ENCODE measurements around the gene RPL5.
"Not testable (repeated sequence)": the region's sequence is repeated elsewhere in the genome, so short reads cannot be mapped to it uniquely, and the experiment has no call there.

Gene RPL5

DNA sequence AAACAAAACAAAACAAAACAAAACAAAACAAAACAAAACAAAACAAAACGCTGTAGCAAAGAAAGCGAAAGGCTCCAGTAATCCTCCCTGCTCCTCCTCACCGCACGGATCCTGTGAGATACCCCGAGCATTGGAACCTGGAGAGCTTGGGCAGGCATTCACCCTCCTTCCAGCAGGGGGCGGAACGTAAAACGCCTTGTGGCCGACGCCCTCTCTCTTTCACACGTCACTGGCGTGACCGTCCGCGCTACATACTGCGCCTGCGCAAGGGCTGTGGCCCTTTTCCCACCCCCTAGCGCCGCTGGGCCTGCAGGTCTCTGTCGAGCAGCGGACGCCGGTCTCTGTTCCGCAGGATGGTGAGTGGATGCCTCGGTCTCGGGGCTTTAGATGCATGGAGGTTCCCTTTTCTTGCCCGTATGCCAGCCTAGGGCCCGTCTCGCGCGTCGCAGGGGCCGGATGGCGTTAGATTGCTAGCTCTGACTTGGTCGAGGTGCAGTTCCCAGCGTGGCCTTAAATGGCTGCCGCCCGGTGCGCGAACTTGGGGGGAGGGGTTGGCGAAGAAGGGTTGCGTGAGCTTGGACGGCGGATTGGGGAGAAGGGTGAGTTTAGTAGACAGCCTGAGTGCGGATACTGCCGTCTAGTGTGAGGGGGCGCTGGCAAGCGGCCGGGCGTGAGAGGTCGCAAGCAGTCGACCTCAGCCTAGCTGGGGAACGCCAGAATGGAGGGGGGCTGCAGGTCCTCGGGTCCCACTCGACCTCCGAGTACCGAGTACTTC, at the start of gene RPL5:
Gene RPL5 (plus strand): TSS at position 279 of the 775 bp plus-strand sequence. CDS start 75 bp downstream, at position 354.
- Histone ChIP-seq H3K4me1 (ENCODE audit: control insufficient read depth, insufficient read depth, low read length, unreplicated experiment) (peaks cover 37% of the 10 kb centered on the region), H3K79me2 (ENCODE audit: control insufficient read depth, insufficient read depth, low read length, unreplicated experiment) (peaks cover 52% of the 10 kb centered on the region)

DNA sequence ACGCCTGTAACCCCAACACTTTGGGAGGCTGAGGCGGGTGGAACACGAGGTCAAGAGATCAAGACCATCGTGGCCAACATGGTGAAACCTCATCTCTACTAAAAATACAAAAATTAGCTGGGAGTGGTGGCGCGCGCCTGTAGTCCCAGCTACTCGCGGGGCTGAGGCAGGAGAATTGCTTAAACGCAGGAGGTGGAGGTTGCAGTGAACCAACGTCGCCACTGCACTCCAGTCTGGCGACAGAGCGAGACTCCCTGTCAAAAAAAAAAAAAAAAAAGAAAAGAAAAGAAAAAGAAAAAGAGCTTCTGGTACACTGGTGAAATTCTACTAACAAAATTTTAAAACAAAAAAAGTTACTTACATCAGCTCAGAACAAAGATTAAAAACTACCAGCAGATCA, 48.3 kb upstream of the RPL5 start:
- H2AFZ ChIP-seq (ENCODE audit: low read length, unreplicated experiment); H3K27me3 ChIP-seq (ENCODE audit: insufficient read depth, low read length); H3K4me1 ChIP-seq (ENCODE audit: control insufficient read depth, insufficient read depth, low read length, unreplicated experiment); H3K36me3 ChIP-seq (ENCODE audit: insufficient read depth, low read length): not testable (repeated sequence)
- H3K4me3 ChIP-seq (ENCODE audit: low read depth, low read length) = peak overlapping the region; percentile 96
- H3K27ac ChIP-seq (ENCODE audit: low read depth, low read length) = peak overlapping the region; percentile 92
- H3K79me2 ChIP-seq (ENCODE audit: control insufficient read depth, insufficient read depth, low read length, unreplicated experiment) = peaks cover 45% of the 10 kb centered on the region

More for the DNA sequence above, at the start of gene RPL5:
- Histone ChIP-seq H3K27ac (ENCODE audit: low read depth, low read length) (peak within 1 kb of the TSS; percentile 62), H3K4me3 (ENCODE audit: low read depth, low read length) (peak within 1 kb of the TSS; percentile 99), H3K36me3 (ENCODE audit: insufficient read depth, low read length) (peaks cover 42% of the 10 kb centered on the region), H2AFZ (ENCODE audit: low read length, unreplicated experiment) (peak within 1 kb of the TSS; percentile 71), H3K27me3 (ENCODE audit: insufficient read depth, low read length) (no peaks in the 10 kb centered on the region)

DNA sequence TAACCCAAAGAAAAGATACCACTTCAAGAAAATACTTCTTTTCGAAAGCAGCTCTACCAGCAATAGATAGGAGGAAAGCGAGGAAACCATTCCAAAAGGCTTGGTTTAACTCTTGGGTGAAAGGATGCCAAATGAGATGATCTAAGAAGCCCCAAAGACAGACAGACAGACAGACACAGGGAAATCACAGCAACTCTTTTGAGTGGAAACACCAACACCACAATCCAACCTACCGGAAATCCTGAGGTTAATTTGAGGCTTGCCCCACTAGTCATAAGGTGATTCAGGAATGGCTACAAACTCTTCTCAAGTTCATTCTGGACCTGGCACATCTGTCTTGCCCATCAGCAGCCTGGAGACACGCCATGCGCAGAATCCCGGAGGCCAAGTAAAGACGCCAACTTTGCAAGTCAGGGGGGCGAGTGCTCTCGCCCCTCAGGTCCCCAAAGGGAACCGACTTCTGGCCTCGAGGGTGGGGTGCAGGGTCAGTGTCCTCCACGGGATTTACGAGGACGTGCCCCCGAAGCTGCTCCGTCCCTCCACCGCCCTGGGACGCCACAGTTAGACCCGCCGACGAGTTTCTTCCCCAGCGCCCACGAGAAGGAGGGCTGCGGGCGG, 47.7 kb upstream of the RPL5 start:
- Histone ChIP-seq H2AFZ (ENCODE audit: low read length, unreplicated experiment) (peak overlapping the region; percentile 78), H3K4me3 (ENCODE audit: low read depth, low read length) (peak overlapping the region; percentile 96), H3K27me3 (ENCODE audit: insufficient read depth, low read length) (no peaks in the 10 kb centered on the region), H3K79me2 (ENCODE audit: control insufficient read depth, insufficient read depth, low read length, unreplicated experiment) (peaks cover 40% of the 10 kb centered on the region), H3K27ac (ENCODE audit: low read depth, low read length) (peak overlapping the region; percentile 92), H3K36me3 (ENCODE audit: insufficient read depth, low read length) (no peaks in the 10 kb centered on the region), H3K4me1 (ENCODE audit: control insufficient read depth, insufficient read depth, low read length, unreplicated experiment) (peaks cover 6% of the 10 kb centered on the region)

DNA sequence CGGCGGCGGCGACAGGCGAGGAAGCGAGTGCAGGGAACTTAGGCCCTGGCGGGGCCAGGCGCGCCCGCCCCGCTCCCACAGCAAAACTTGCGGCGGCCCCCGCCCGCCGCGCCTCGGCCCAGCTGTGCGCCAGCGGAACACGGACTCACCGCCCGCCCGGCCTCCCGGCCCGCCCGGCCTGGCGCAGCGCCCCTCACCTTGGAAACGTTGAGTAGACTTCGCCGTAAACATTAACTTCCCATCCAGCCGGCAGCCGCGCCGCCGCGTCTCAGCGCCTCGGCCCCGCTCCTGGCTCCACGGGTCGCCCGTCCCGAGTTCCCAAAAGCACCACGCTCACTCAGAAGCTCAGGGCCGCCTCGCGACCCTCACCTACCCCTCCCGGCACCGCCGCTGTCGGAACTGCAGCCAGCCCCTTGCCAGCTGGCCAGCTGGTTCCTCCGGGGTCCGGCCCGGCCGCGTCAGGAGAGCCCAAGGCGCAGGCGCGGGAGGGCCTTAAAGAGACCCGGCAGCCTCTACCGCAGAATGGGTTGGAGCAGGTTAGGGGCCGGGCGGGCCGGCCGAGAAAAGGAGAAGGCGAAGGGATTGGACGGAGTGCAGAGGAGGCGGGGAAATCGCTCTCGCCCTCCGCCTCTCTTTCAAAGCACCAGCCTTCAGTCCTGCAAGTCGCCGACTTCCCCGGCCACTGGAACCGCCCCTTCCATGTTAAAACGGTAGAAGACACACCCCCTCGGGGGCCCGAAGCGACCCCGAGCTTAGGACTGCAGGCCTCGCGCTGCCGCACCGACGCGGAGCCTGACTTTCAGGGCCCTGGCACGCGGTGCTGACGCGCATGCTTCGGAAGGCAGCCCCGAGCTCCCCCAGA, 47.0 kb upstream of the RPL5 start, which contains the start of gene EVI5:
Gene EVI5 (minus strand): TSS at position 470 of the 862 bp plus-strand sequence. CDS start 48,562 bp downstream, outside the sequence.
- Histone ChIP-seq H3K79me2 (ENCODE audit: control insufficient read depth, insufficient read depth, low read length, unreplicated experiment) (peaks cover 34% of the 10 kb centered on the region), H3K4me3 (ENCODE audit: low read depth, low read length) (peak within 1 kb of the TSS; percentile 96), H3K27ac (ENCODE audit: low read depth, low read length) (peak within 1 kb of the TSS; percentile 92), H3K4me1 (ENCODE audit: control insufficient read depth, insufficient read depth, low read length, unreplicated experiment) (peaks cover 6% of the 10 kb centered on the region), H3K27me3 (ENCODE audit: insufficient read depth, low read length) (no peaks in the 10 kb centered on the region), H3K36me3 (ENCODE audit: insufficient read depth, low read length) (no peaks in the 10 kb centered on the region), H2AFZ (ENCODE audit: low read length, unreplicated experiment) (peak within 1 kb of the TSS; percentile 80)

DNA sequence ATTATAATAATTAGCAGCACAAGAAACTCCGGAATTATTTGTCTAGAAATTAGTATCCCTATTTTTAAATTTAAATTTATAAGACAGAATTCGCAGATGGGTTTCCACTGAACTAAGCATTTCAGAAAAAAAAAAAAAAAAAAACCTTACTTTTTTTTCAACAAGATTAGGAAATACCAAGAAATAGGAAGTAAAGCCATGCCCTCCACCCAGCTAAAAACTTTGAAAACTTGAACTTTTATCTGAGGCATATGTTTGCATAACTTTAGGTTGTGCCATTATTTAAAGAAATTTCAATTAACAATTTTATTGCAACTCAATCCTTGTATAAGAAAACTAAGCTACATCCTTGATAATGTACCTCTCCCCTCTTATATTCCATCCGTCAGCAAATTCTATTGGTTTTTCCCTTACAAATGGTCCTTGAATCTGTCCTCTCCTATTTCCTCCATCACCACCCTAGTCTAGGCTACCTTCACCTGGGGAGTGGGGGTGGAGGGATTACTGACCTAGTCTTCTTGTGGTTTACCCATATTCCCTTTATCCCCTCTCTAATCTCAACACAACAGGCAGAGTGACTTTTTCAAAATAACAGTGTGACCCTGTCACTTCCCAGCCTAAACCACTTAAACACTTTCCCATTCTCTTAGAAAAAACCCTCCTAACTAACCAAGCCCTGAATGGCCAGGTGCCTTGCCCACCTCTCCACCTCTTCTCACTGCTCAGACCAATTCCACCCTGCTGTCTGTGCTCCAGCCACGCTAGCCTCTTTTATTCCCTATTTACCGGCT, 45.5 kb upstream of the RPL5 start:
- Histone ChIP-seq H3K79me2 (ENCODE audit: control insufficient read depth, insufficient read depth, low read length, unreplicated experiment) (peaks cover 22% of the 10 kb centered on the region), H2AFZ (ENCODE audit: low read length, unreplicated experiment) (peak overlapping the region; percentile 0), H3K4me1 (ENCODE audit: control insufficient read depth, insufficient read depth, low read length, unreplicated experiment) (peaks cover 6% of the 10 kb centered on the region), H3K27me3 (ENCODE audit: insufficient read depth, low read length) (no peaks in the 10 kb centered on the region), H3K27ac (ENCODE audit: low read depth, low read length) (0 out of 2 replicates have a peak overlapping the region, but pooled peaks have one; percentile 92), H3K36me3 (ENCODE audit: insufficient read depth, low read length) (no peaks in the 10 kb centered on the region), H3K4me3 (ENCODE audit: low read depth, low read length) (peak overlapping the region; percentile 96)

DNA sequence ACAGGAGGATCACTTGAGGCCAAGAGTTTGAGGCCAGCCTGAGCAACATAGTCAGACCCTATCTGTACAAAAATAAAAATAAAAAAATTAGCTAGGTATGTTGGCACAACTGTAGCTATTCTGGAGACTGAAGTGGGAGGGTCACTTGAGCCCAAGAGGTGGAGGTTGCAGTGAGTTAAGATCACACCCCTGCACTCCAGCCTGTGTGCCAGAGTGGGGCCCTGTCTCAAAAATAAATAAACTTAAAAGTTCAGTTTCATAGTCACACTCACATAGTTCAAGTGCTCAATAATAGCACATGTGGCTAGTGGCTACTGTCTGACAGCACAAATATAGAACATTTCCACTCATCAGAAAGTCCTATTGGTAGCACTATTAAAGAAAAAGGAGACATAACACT, 41.8 kb upstream of the RPL5 start:
- Histone ChIP-seq H3K4me3 (ENCODE audit: low read depth, low read length) (no peak overlapping the region), H2AFZ (ENCODE audit: low read length, unreplicated experiment) (no peak overlapping the region), H3K79me2 (ENCODE audit: control insufficient read depth, insufficient read depth, low read length, unreplicated experiment) (no peaks in the 10 kb centered on the region), H3K27ac (ENCODE audit: low read depth, low read length) (no peak overlapping the region), H3K36me3 (ENCODE audit: insufficient read depth, low read length) (no peaks in the 10 kb centered on the region), H3K4me1 (ENCODE audit: control insufficient read depth, insufficient read depth, low read length, unreplicated experiment) (no peaks in the 10 kb centered on the region), H3K27me3 (ENCODE audit: insufficient read depth, low read length) (no peaks in the 10 kb centered on the region)

DNA sequence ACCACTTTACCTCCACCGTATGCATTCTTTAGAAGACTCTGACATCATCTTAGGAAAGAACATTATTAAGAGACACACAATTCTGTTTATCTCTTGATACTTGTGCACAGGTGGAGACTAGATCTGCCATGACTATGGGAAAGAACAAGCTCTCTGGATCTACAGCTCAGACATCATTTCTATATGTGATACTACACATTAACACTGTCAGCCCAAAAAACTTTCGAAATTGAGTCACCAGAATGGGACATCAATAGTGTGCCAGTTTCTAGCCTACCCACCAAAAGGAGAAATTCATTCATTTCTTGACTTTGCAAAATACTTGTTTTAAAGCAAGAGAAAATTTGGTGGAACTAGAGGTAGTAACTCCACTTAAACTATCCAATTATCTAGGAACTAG, 41.0 kb upstream of the RPL5 start:
- Histone ChIP-seq H3K4me1 (ENCODE audit: control insufficient read depth, insufficient read depth, low read length, unreplicated experiment) (no peaks in the 10 kb centered on the region), H2AFZ (ENCODE audit: low read length, unreplicated experiment) (no peak overlapping the region), H3K27me3 (ENCODE audit: insufficient read depth, low read length) (no peaks in the 10 kb centered on the region), H3K79me2 (ENCODE audit: control insufficient read depth, insufficient read depth, low read length, unreplicated experiment) (no peaks in the 10 kb centered on the region), H3K36me3 (ENCODE audit: insufficient read depth, low read length) (no peaks in the 10 kb centered on the region), H3K27ac (ENCODE audit: low read depth, low read length) (no peak overlapping the region), H3K4me3 (ENCODE audit: low read depth, low read length) (no peak overlapping the region)

DNA sequence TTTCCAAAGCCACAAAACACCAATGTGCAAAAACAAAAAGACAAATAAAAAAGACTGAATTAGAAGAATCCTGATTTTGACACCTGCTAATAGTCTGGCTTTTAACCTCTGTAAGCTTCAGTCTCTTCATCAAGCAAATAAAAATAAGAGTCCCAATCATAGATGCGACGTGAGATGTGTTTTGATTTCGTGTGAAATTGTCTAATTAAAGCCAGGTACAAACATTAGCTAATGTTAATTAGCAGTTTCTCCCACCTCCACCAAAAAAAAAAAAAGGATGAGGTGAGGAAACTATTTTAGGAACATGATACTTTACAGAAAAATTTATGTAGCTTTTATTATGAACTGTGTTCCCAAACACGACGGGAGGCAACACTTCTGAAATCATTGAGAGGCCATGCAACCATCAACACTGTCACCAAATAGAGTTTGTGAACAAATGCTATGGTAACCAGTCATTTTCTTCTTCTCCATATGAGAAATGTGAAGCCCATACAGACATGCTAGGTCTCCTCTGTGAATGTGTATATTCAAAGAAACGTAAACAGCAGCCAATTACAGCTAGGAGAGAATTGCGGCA, 40.3 kb upstream of the RPL5 start:
- no peak overlapping the region for H2AFZ ChIP-seq (ENCODE audit: low read length, unreplicated experiment)
- H3K27me3 ChIP-seq (ENCODE audit: insufficient read depth, low read length) = no peaks in the 10 kb centered on the region
- no peaks in the 10 kb centered on the region for H3K36me3 ChIP-seq (ENCODE audit: insufficient read depth, low read length)
- no peak overlapping the region for H3K4me3 ChIP-seq (ENCODE audit: low read depth, low read length)
- no peaks in the 10 kb centered on the region for H3K79me2 ChIP-seq (ENCODE audit: control insufficient read depth, insufficient read depth, low read length, unreplicated experiment)
- H3K27ac ChIP-seq (ENCODE audit: low read depth, low read length) = no peak overlapping the region
- no peaks in the 10 kb centered on the region for H3K4me1 ChIP-seq (ENCODE audit: control insufficient read depth, insufficient read depth, low read length, unreplicated experiment)

DNA sequence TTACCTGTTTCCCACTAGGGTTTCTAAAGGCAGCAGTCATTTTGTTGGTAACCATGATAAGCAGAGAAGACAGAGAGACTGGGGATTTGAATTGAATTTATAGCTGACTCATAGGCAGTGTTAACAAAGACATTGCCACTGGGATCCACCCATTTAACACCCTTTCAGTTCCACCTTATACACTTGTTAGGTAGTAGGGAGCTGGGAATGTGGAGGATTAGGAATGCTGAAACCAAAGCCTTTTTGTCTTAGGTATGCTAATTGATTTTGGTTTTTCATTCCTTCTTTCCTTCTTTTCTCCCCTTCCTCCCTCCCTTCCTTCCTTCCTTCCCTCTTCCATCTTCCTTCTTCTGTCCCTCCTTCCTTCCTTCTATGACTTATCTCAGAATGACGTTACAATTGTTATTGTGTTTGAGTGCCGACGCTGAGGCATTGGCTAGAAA, 39.5 kb upstream of the RPL5 start:
- no peak overlapping the region for H2AFZ ChIP-seq (ENCODE audit: low read length, unreplicated experiment)
- H3K27me3 ChIP-seq (ENCODE audit: insufficient read depth, low read length) = no peaks in the 10 kb centered on the region
- no peaks in the 10 kb centered on the region for H3K79me2 ChIP-seq (ENCODE audit: control insufficient read depth, insufficient read depth, low read length, unreplicated experiment)
- no peaks in the 10 kb centered on the region for H3K36me3 ChIP-seq (ENCODE audit: insufficient read depth, low read length)
- no peak overlapping the region for H3K4me3 ChIP-seq (ENCODE audit: low read depth, low read length)
- no peaks in the 10 kb centered on the region for H3K4me1 ChIP-seq (ENCODE audit: control insufficient read depth, insufficient read depth, low read length, unreplicated experiment)
- H3K27ac ChIP-seq (ENCODE audit: low read depth, low read length) = no peak overlapping the region

Measured in ACC112 (cell line).